GM21390 (cell line): ENCODE measurements around the gene AGMO.

ENCODE experiments used
- ATAC-seq: cut with Tn5 transposase; IDR thresholded peaks from one replicate; pipeline ENCODE4 v1.9.1; 2021; ENCODE audit not compliant: unreplicated experiment

The AGMO gene

GRCh38 chr7:15561835-15562234 lies at the start of gene AGMO:
TSS of gene AGMO (minus strand) at chr7:15562015.
- ATAC-seq: no peak

GRCh38 chr7:15610503-15610902 lies 48.7 kb upstream of the AGMO start:
- ATAC-seq: no peak

DNA sequence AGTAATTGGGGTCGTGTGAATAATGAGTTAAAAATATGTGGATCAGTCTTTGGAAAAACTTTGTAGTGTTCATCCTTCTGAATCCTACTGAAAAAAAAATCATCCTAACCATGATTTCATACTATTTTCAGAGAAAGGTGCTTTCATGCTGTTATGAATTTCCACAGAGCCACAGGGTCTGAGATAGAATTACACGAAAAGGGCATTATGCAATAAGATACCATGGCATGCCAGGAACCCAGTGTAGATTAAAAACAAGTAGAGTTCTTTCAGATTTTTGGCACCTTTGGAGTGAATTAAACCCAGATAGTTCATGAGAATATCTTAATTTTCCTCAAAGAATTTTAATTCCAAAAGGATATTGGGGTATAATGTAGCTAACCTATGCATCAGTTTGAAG lies 47.5 kb upstream of the AGMO start:
- no peak for ATAC-seq

DNA sequence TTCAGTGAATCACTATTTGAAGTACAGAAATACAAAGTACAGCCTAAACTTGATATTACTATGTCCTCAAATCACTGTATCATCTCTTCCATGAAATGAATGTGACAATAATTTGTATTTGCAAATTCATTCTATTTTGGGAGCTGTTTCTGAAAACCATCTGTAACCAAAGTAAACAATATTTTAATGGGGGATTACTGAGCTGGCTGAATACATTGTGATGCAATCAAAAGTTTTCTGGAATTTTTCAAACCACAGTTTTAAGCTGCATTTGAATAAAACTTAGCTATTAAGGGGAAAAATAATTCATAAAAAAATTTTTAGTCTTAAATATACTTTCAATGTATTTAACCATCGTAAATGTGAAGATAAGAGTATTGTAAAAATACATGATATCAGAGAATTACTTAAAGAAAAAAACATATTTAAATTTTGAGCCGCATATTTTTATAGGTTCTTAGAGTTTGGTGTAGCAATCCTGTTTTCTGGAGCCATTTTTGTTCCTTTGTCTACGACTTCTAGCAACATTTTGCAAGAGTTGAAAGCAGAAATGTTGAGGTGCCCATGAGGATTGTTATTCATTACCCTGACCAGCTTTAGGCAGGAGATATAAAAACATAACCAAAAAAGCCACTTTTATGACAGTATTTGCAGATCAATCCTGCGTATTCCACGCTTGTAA lies 45.9 kb upstream of the AGMO start:
- ATAC-seq: no peak

- no peak for ATAC-seq
These were observed 44.7 kb upstream of the AGMO start for GRCh38 chr7:15606561-15606960.

DNA sequence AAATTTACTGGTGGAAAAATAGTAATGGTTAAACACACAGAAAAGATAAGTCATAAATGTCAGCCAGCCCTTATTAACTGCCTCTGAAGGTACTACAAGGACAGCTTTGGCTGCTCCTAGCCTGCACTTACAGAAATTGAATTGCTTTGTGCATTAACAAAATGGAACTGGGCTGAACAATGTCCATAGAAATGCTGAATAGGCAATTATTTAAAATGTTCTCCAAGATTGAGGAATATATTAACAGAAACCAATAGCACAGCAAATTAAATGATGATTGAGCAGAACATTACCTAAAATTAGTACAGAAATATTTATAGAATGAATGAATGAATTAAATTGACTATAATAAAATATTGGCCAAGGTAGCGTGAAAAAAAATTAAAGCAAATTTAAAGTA lies 42.4 kb upstream of the AGMO start:
- ATAC-seq: no peak

DNA sequence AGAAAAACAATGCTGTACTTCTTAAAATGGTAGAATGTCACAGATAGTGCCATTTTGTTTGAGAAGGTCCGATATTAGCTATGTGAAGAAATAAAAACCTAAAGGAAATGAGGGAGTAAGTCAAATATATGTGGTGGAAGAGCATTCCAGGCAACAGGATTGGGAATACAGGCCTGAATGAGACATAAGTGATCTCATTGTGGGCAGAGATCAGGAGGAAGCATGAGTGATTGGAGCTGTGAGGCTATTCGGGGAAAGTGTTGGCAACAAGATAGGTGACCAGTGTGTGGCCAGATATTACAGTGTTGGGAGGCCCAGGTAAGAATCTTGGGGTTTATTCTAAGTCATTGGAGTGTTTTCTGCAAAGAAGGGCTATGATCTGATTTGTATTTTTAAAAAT lies 41.3 kb upstream of the AGMO start:
- no peak for ATAC-seq

DNA sequence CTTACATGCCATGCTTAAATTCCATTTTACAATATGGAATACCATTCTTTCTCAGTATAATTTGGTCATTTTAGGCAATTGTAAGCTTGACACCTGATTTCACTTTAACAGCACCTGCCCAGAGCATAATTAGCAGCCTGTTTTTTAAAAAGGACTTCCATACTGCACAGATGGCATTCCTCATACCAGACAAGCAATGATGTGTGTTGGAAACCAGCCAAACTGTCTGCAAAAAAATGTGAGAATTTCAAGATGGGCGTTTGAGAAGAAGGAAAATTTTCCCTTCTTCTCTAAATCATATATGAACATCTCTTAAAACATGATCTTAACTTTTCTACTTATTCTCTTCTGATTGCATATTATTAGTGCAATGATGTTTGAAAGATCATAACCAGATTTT lies 40.4 kb upstream of the AGMO start:
- ATAC-seq: no peak

DNA sequence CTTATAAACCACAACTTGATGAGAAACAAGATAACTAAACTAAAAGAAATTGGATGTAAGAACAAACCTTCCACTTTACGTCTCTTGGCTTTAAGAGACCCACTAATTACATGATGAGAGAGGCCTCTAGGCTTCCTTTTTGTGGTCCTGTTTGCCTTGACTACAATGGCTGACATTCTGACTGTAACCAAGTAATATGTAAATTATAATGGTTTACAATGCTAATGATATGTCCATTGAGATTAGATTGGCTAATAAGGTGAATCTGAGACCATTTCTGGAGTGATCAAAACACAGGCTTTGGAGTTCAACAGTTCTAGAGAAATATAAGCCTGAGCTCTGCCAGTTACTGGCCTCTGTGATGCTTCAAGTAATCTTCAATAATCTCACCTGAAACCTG lies 39.4 kb upstream of the AGMO start:
- no peak for ATAC-seq

DNA sequence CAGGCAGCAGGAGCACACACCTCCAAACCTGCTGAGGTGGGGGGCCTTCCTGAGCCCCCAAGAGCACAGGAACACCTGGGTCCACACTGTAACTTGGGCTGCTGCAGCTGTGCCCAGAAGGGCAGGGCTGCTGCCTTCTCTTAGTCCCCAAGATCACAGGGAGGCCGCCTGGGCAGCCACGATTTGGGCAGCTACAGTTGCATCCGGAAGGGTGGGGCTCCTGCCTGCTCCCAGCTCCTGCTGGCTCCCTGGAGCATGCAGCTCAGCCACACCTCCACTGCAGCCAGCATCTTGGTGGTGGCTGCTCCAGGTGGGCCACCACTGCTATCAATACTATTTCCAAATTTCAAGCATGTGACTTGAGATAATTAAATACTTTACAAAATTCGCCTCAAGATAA lies 38.5 kb upstream of the AGMO start:
- no peak for ATAC-seq

- ATAC-seq: no peak
These were observed 32.6 kb upstream of the AGMO start for GRCh38 chr7:15594461-15594860.

GRCh38 chr7:15593382-15593781 lies 31.6 kb upstream of the AGMO start:
- ATAC-seq: no peak

GRCh38 chr7:15586266-15586665 lies 24.5 kb upstream of the AGMO start:
- ATAC-seq: no peak

GRCh38 chr7:15584575-15584974 lies 22.8 kb upstream of the AGMO start:
- ATAC-seq: no peak

DNA sequence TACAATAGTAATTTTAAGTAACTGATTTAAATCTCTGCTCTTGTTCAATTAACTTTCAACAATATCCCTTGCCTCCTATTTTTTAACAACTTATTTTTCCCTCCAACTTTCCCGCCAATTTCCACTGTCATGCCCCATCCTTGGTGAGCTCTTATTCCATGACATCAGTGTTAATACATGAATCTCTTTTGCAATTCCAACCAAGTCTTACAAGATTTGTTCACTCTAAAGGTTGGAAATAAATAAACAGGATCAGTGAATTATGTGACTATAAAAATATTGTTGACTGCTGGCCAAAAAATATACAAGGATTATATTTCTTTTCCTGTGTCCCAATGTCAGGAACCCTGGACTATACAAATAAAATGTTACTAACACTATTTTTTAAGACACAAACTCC lies 21.0 kb upstream of the AGMO start:
- ATAC-seq: no peak

- no peak for ATAC-seq
These were observed 19.6 kb upstream of the AGMO start for GRCh38 chr7:15581352-15581951.

DNA sequence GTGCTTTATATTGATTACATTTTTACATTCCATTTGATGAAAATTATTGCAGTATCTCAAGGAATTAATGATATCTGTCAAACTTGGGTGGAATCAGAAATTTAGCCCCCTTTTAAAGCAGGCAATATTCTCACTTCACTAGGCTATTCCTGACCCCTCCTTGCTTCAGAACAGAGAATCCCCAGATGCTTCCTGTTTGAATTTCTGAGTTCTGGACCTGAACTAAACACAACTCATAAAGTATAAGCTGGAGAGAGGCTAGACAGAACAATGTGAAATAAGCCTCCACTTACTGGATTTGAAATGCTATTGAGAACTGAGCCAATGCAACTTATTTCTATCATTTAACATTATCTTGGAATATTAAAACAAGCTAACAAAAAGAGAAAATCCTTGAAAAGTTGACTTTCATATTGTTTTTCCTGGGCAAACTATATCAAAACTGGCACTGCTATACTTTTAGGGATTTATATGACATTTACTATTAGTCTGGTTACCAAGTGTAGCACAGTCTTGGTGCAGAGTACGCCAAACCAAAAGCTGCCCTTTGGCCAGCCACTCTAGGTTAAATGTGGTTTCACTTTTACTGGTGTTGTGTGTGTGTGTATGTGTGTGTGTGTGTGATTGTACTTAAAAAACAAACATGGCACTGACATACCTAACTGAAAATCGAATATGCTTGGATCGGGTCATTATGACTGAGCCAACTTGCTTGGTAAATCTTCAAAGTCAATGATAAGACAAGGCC lies 19.0 kb upstream of the AGMO start:
- ATAC-seq: no peak

DNA sequence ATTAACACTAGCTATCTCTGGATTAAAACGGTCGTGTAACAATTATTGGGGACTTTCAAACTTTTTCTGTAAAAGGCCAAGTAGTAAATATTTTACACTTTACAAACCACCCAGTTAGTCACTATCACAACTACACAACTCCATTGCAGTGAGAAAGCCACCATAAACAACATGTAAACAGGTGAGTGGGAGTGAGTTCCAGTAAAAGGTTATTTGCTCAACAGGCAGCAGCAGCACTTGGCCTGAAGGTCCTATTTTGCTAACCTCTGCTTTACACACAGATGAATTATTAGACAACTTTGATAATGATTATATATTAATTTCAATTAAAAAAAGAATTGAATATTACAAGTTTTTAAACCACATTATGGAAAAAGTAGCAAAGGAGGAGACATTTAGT lies 15.8 kb upstream of the AGMO start:
- ATAC-seq: no peak

DNA sequence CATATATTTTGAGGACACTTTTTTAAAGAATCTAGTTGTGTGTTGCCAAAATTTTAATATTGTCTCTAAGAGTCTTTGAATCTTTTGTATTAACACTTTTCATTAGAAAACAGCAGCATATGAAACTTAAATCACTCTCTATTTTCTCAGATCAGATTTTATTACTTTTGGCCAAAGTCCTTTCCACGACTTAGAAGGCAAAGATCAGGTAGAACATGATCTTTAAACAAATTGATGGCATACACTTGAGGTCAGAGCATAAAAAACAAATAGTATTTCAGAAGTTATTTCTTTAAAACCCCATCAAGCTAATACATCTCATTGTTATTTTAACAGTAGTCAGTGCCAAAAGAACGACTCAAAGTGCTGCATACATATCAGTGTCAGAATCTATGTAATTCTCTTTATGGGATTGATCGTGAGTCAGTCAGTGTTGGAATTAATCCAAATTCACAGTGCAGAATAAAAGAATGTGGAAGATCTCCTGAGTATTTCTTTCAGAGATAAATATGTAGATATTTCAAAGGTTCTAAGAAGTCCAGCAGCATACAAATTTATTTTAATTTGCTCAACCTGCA lies 9.6 kb upstream of the AGMO start:
- ATAC-seq: no peak

DNA sequence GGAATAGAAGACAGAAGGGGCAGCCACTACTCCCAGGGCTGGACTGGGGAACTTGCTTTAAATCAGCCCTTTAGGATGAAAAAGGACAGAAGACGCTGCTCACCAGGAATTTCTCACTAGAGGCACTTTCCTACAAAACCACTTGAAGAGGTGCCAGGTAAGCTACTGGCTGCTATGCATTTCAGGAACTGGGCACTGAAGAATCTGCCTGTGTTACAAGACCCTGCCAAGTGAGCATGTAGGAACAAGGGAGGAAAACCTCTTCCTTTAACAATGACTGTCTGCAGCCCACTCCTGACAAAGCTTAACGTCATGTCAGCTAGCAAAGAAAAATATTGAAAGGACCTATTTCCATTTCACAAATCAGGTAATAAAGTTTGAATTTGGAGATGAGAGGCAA lies 5.8 kb upstream of the AGMO start:
- ATAC-seq: no peak

- ATAC-seq: no peak
These were observed 5.2 kb upstream of the AGMO start for GRCh38 chr7:15567036-15567435.

GRCh38 chr7:15566476-15566875 lies 4.7 kb upstream of the AGMO start:
- ATAC-seq: no peak
